Bronchial epithelial cell (primary cell): ENCODE measurements around the gene MYBPH. TPM values are rescaled to one million over a fixed set of nuclear protein-coding genes. Genes with fewer than 3 reads are reported as not detected.

Source experiments
- DNase-seq: peaks from one replicate; pipeline ENCODE4 v3.0.0-alpha.2; 2010; ENCODE audit warnings: low read depth
- FAIRE-seq: peaks from 2 replicates; lab custom pipeline; 2011; peaks lifted over from hg19 to GRCh38; lab: Jason Lieb, UNC
- H3K27me3 ChIP-seq: 2 replicates; pipeline ENCODE4 v1.5.1; 2011; ENCODE audit warnings: low read length; ENCODE audit not compliant: control insufficient read depth, insufficient read depth
- H3K36me3 ChIP-seq: 2 replicates; pipeline ENCODE4 v1.5.1; 2011; ENCODE audit warnings: low read length; ENCODE audit not compliant: control insufficient read depth, insufficient read depth
- H3K4me3 ChIP-seq: 2 replicates; pipeline ENCODE4 v1.5.1; 2011; ENCODE audit warnings: mild to moderate bottlenecking, low read depth, low read length, control low read depth
- CTCF ChIP-seq: IDR thresholded peaks from 2 replicates; pipeline ENCODE4 v1.5.1; 2011; ENCODE audit warnings: mild to moderate bottlenecking, moderate library complexity, low read length, control low read depth, inconsistent platforms; ENCODE audit not compliant: insufficient read depth, severe bottlenecking
- total RNA-seq: library from RNA; depleted of rRNA; stranded (reverse); fragments of >200 nt; gene quantifications from 2 replicates; pipeline ENCODE4 v1.2.1, GENCODE V29; 2014

MYBPH gene
- total RNA-seq, 1 donor from 2014 or later, result not detected

GRCh38 chr1:203150511-203151297 is 24.9 kb downstream of the MYBPH start:
- FAIRE-seq (no peak), DNase-seq (no peak)
- Histone ChIP-seq H3K4me3 (no peak overlapping the region), H3K27me3 (no peaks in the 10 kb centered on the region), H3K36me3 (no peaks in the 10 kb centered on the region)
- no peak for TF ChIP-seq CTCF

- Histone ChIP-seq H3K36me3 (no peaks in the 10 kb centered on the region), H3K4me3 (no peak overlapping the region), H3K27me3 (no peaks in the 10 kb centered on the region)
- TF ChIP-seq CTCF, result no peak
- FAIRE-seq, result peak; percentile 23
- DNase-seq, result no peak
Observed at GRCh38 chr1:203149188-203149840, 26.3 kb downstream of the MYBPH start.

GRCh38 chr1:203148579-203148978 is 27.0 kb downstream of the MYBPH start:
- DNase-seq, result no peak
- Histone ChIP-seq H3K4me3 (no peak overlapping the region), H3K27me3 (no peaks in the 10 kb centered on the region), H3K36me3 (no peaks in the 10 kb centered on the region)
- no peak for TF ChIP-seq CTCF
- no peak for FAIRE-seq

- Histone ChIP-seq H3K36me3 (no peaks in the 10 kb centered on the region), H3K4me3 (no peak overlapping the region), H3K27me3 (no peaks in the 10 kb centered on the region)
- DNase-seq (no peak), FAIRE-seq (no peak)
- peak; percentile 52 for TF ChIP-seq CTCF
Observed at GRCh38 chr1:203148127-203148526, 27.5 kb downstream of the MYBPH start.

- Histone ChIP-seq H3K27me3 (no peaks in the 10 kb centered on the region), H3K4me3 (no peak overlapping the region), H3K36me3 (no peaks in the 10 kb centered on the region)
- FAIRE-seq, result peak; percentile 18
- TF ChIP-seq CTCF, result no peak
- DNase-seq, result no peak
Observed at GRCh38 chr1:203147376-203147775, 28.2 kb downstream of the MYBPH start.
